ENCODE measurements around the gene RIC3. TPM values are rescaled to one million over a fixed set of nuclear protein-coding genes. Genes with fewer than 3 reads are reported as not detected.

Gene RIC3
- total RNA-seq, 1 donor, result not detected

- TF ChIP-seq CTCF (IDR thresholded peaks at IDR 0.05; ENCODE audit: insufficient read depth, low read length), result peak; percentile 92
Observed at GRCh38 chr11:8192016-8192895, 23.4 kb upstream of the RIC3 start.

GRCh38 chr11:8190431-8190830 lies 21.6 kb upstream of the RIC3 start:
- TF ChIP-seq CTCF (IDR thresholded peaks at IDR 0.05; ENCODE audit: insufficient read depth, low read length), result no peak
- no peak overlapping the region for H3K4me3 ChIP-seq (ENCODE audit: low read depth, low read length)
- DNase-seq (ENCODE audit: low read depth), result no peak

More at GRCh38 chr11:8192016-8192895, 23.4 kb upstream of the RIC3 start:
- DNase-seq (ENCODE audit: low read depth), result peak; percentile 75
- H3K4me3 ChIP-seq (ENCODE audit: low read depth, low read length), result no peak overlapping the region

- TF ChIP-seq CTCF (IDR thresholded peaks at IDR 0.05; ENCODE audit: insufficient read depth, low read length), result no peak
- DNase-seq (ENCODE audit: low read depth), result no peak
- no peak overlapping the region for H3K4me3 ChIP-seq (ENCODE audit: low read depth, low read length)
Observed at GRCh38 chr11:8186429-8186828, 17.6 kb upstream of the RIC3 start.

GRCh38 chr11:8183111-8183510 lies 14.3 kb upstream of the RIC3 start:
- H3K4me3 ChIP-seq (ENCODE audit: low read depth, low read length), result no peak overlapping the region
- TF ChIP-seq CTCF (IDR thresholded peaks at IDR 0.05; ENCODE audit: insufficient read depth, low read length), result no peak
- DNase-seq (ENCODE audit: low read depth), result peak; percentile 14

- DNase-seq (ENCODE audit: low read depth), result no peak
- H3K4me3 ChIP-seq (ENCODE audit: low read depth, low read length), result no peak overlapping the region
- TF ChIP-seq CTCF (IDR thresholded peaks at IDR 0.05; ENCODE audit: insufficient read depth, low read length), result no peak
Observed at GRCh38 chr11:8180469-8180868, 11.6 kb upstream of the RIC3 start.

- no peak overlapping the region for H3K4me3 ChIP-seq (ENCODE audit: low read depth, low read length)
- DNase-seq (ENCODE audit: low read depth), result no peak
- no peak for TF ChIP-seq CTCF (IDR thresholded peaks at IDR 0.05; ENCODE audit: insufficient read depth, low read length)
Observed at GRCh38 chr11:8178297-8178696, 9.5 kb upstream of the RIC3 start.

Measured in fibroblast of the aortic adventitia (primary cell).